Skeletal muscle satellite cell (primary cell): ENCODE measurements around the gene HSD17B2.

Experiments used
- H3K27me3 ChIP-seq: 2 replicates; pipeline ENCODE4 v1.7.0; 2013; ENCODE audit warnings: low read length; ENCODE audit not compliant: control insufficient read depth, insufficient read depth
- H3K36me3 ChIP-seq: 2 replicates; pipeline ENCODE4 v1.7.0; 2013; ENCODE audit warnings: mild to moderate bottlenecking, control low read depth, low read length; ENCODE audit not compliant: insufficient read depth
- H3K4me1 ChIP-seq: 2 replicates; pipeline ENCODE4 v1.7.0; 2013; ENCODE audit warnings: low read length; ENCODE audit not compliant: control insufficient read depth, insufficient read depth
- H3K4me2 ChIP-seq: 2 replicates; pipeline ENCODE4 v1.7.0; 2013; ENCODE audit warnings: mild to moderate bottlenecking, low read length
- H3K4me3 ChIP-seq: 2 replicates; pipeline ENCODE4 v1.7.0; 2013; ENCODE audit warnings: low read length
- H3K9ac ChIP-seq: 2 replicates; pipeline ENCODE4 v1.7.0; 2013; ENCODE audit warnings: mild to moderate bottlenecking, low read depth, low read length, moderate library complexity
- H3K9me3 ChIP-seq: replicated peaks from 2 replicates; pipeline ENCODE4 v1.7.0; 2013; ENCODE audit warnings: mild to moderate bottlenecking, control low read depth, low read length

The HSD17B2 gene

GRCh38 chr16:82067804-82068325 lies 32.8 kb downstream of the HSD17B2 start:
- Histone ChIP-seq H3K4me3 (no peak overlapping the region), H3K9me3 (no peaks in the 10 kb centered on the region), H3K9ac (no peak overlapping the region), H3K4me2 (no peak overlapping the region), H3K27me3 (no peaks in the 10 kb centered on the region), H3K36me3 (no peaks in the 10 kb centered on the region), H3K4me1 (peaks cover 37% of the 10 kb centered on the region)

DNA sequence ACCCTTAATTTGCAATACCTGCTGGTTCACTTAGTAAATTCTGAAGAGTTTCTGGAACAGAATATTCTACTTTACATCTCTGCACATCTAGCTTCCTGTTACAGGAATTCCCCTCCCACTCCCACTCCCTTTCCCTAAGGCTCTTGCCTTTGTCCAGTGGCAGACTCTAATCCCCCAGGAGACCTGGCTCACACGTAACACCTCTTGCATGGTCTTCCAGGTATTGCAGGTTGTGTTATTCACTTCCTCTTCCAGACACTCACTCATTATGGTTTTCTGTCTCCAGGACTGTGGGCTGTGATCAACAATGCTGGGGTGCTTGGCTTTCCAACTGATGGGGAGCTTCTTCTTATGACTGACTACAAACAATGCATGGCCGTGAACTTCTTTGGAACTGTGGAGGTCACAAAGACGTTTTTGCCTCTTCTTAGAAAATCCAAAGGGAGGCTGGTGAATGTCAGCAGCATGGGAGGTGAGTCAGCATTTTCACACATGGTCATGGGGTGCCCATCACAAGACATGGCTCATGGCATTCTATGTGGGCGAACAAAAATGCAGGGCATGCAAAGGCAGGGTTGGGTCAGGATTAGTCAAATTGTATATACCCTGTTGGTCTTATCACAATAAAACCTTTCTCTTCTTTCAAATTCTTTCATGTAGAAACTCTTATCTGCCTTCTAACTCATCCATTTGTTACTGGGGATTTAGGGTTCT lies 35.8 kb downstream of the HSD17B2 start:
- Histone ChIP-seq H3K9ac (peak overlapping the region; percentile 51), H3K9me3 (no peaks in the 10 kb centered on the region), H3K4me3 (peak overlapping the region; percentile 24), H3K27me3 (no peaks in the 10 kb centered on the region), H3K4me2 (peak overlapping the region; percentile 34), H3K4me1 (peaks cover 24% of the 10 kb centered on the region), H3K36me3 (no peaks in the 10 kb centered on the region)

- Histone ChIP-seq H3K4me3 (peak overlapping the region; percentile 5), H3K36me3 (no peaks in the 10 kb centered on the region), H3K4me1 (peaks cover 24% of the 10 kb centered on the region), H3K4me2 (peak overlapping the region; percentile 34), H3K27me3 (no peaks in the 10 kb centered on the region), H3K9ac (peak overlapping the region; percentile 28), H3K9me3 (no peaks in the 10 kb centered on the region)
These were observed 36.4 kb downstream of the HSD17B2 start for GRCh38 chr16:82071421-82071820.

GRCh38 chr16:82072313-82072712 lies 37.3 kb downstream of the HSD17B2 start:
- Histone ChIP-seq H3K4me1 (peaks cover 24% of the 10 kb centered on the region), H3K36me3 (no peaks in the 10 kb centered on the region), H3K9ac (no peak overlapping the region), H3K4me3 (no peak overlapping the region), H3K9me3 (no peaks in the 10 kb centered on the region), H3K4me2 (no peak overlapping the region), H3K27me3 (no peaks in the 10 kb centered on the region)

GRCh38 chr16:82074019-82074558 lies 39.0 kb downstream of the HSD17B2 start:
- H3K9ac ChIP-seq: no peak overlapping the region
- H3K4me2 ChIP-seq: no peak overlapping the region

GRCh38 chr16:82078125-82078524 lies 43.1 kb downstream of the HSD17B2 start:
- H3K9ac ChIP-seq: no peak overlapping the region
- peaks cover 6% of the 10 kb centered on the region for H3K4me1 ChIP-seq
- H3K9me3 ChIP-seq: peaks cover 4% of the 10 kb centered on the region
- no peak overlapping the region for H3K4me3 ChIP-seq
- H3K36me3 ChIP-seq: no peaks in the 10 kb centered on the region
- H3K27me3 ChIP-seq: peaks cover 22% of the 10 kb centered on the region
- no peak overlapping the region for H3K4me2 ChIP-seq

More at GRCh38 chr16:82074019-82074558, 39.0 kb downstream of the HSD17B2 start:
- Histone ChIP-seq H3K27me3 (peaks cover 4% of the 10 kb centered on the region), H3K9me3 (no peaks in the 10 kb centered on the region), H3K4me1 (peaks cover 24% of the 10 kb centered on the region), H3K36me3 (no peaks in the 10 kb centered on the region), H3K4me3 (no peak overlapping the region)

GRCh38 chr16:82079892-82080291 lies 44.8 kb downstream of the HSD17B2 start:
- no peak overlapping the region for H3K9ac ChIP-seq
- H3K4me2 ChIP-seq: no peak overlapping the region
- H3K4me3 ChIP-seq: no peak overlapping the region
- no peaks in the 10 kb centered on the region for H3K36me3 ChIP-seq
- H3K4me1 ChIP-seq: peaks cover 8% of the 10 kb centered on the region
- peaks cover 22% of the 10 kb centered on the region for H3K27me3 ChIP-seq
- peaks cover 4% of the 10 kb centered on the region for H3K9me3 ChIP-seq

DNA sequence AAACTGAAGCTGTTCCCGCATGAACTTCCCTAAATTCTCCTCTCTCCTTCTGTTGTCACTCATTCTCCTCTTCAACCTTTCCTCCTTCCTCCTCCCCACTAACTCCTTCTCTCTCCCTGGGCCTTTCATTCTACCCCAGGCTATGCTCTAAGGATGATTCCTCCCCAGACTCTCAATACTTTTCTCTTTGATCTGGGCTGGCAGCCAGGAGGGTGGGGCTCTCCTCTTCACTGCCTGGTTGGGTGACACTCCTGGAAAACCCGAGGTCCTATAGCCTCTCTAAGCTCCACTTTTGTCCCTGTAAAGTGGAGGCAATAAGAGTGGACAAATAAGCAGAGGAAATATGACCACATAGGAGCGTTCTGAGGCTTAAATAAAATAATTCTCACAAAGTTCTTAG lies 46.2 kb downstream of the HSD17B2 start:
- Histone ChIP-seq H3K9ac (no peak overlapping the region), H3K9me3 (peaks cover 4% of the 10 kb centered on the region), H3K36me3 (no peaks in the 10 kb centered on the region), H3K4me2 (no peak overlapping the region), H3K27me3 (peaks cover 22% of the 10 kb centered on the region), H3K4me3 (no peak overlapping the region), H3K4me1 (peaks cover 8% of the 10 kb centered on the region)

- Histone ChIP-seq H3K9ac (no peak overlapping the region), H3K36me3 (no peaks in the 10 kb centered on the region), H3K27me3 (peaks cover 22% of the 10 kb centered on the region), H3K4me3 (no peak overlapping the region), H3K4me1 (peaks cover 8% of the 10 kb centered on the region), H3K9me3 (peaks cover 4% of the 10 kb centered on the region), H3K4me2 (no peak overlapping the region)
These were observed 47.0 kb downstream of the HSD17B2 start for GRCh38 chr16:82082097-82082496.

GRCh38 chr16:82082543-82083244 lies 47.6 kb downstream of the HSD17B2 start:
- Histone ChIP-seq H3K4me3 (no peak overlapping the region), H3K27me3 (peaks cover 22% of the 10 kb centered on the region), H3K9ac (no peak overlapping the region), H3K36me3 (no peaks in the 10 kb centered on the region), H3K4me2 (no peak overlapping the region), H3K9me3 (peaks cover 4% of the 10 kb centered on the region), H3K4me1 (peaks cover 8% of the 10 kb centered on the region)

GRCh38 chr16:82083710-82084353 lies 48.8 kb downstream of the HSD17B2 start:
- no peak overlapping the region for H3K4me2 ChIP-seq
- peaks cover 8% of the 10 kb centered on the region for H3K4me1 ChIP-seq
- no peak overlapping the region for H3K9ac ChIP-seq
- H3K36me3 ChIP-seq: no peaks in the 10 kb centered on the region
- peaks cover 19% of the 10 kb centered on the region for H3K27me3 ChIP-seq
- no peak overlapping the region for H3K4me3 ChIP-seq
- H3K9me3 ChIP-seq: peaks cover 4% of the 10 kb centered on the region
